Omental fat pad (tissue), 4 donors: ENCODE results near the gene ZIK1. TPM values are rescaled to one million over a fixed set of nuclear protein-coding genes. Genes with fewer than 3 reads are reported as not detected.
A peak's percentile ranks its signal among the peaks of the same experiment; 100 is the strongest.

Experiments used
- ATAC-seq: fragments of 150-250 bp; one replicate; pipeline ENCODE4 v1.9.1; 2016; ENCODE audit warnings: mild to moderate bottlenecking, moderate library complexity; ENCODE audit not compliant: low FRiP score
- DNase-seq: peaks from one replicate; pipeline ENCODE4 v3.0.0-alpha.2; 2019; ENCODE audit warnings: low spot score
- CTCF ChIP-seq, 3 donors: fragments of 450-650 bp; IDR thresholded peaks; one replicate each; pipeline ENCODE4 v1.5.1; 2016 to 2017; ENCODE audit warnings: antibody characterized with exemption in 3 of 3, mild to moderate bottlenecking in 3 of 3, moderate library complexity in 2 of 3
- total RNA-seq, 4 donors: library from RNA; depleted of rRNA; stranded (reverse); fragments of >200 nt; gene quantifications; one replicate each; pipeline ENCODE4 v1.1.0, GENCODE V29; 2016

ZIK1 gene
- total RNA-seq, 4 donors from 2014 or later = 1.3 to 3.5 (median 2.5) TPM

GRCh38 chr19:57559008-57559403 is 24.9 kb upstream of the ZIK1 start:
- no peak for TF ChIP-seq CTCF (IDR thresholded peaks at IDR 0.05)
- no peak for ATAC-seq
- no peak for DNase-seq

- peak; percentile 97 for ATAC-seq
- peak; percentile 84 for DNase-seq
- TF ChIP-seq CTCF (IDR thresholded peaks at IDR 0.05) = no peak
Observed at GRCh38 chr19:57559404-57560025, 24.4 kb upstream of the ZIK1 start, which contains the start of gene ZNF550. Gene ZNF550 (minus strand): TSS chr19:57559863. CDS start chr19:57559682, 181 bp downstream.

GRCh38 chr19:57560049-57560491 is 23.9 kb upstream of the ZIK1 start:
- TF ChIP-seq CTCF (IDR thresholded peaks at IDR 0.05) = no peak
- peak; percentile 11 for ATAC-seq
- no peak for DNase-seq

- no peak for DNase-seq
- no peak for TF ChIP-seq CTCF (IDR thresholded peaks at IDR 0.05)
- ATAC-seq = no peak
Observed at GRCh38 chr19:57563547-57563946, 20.4 kb upstream of the ZIK1 start.

GRCh38 chr19:57566396-57567265 is 17.3 kb upstream of the ZIK1 start:
- ATAC-seq (no peak), DNase-seq (no peak)
- TF ChIP-seq CTCF (IDR thresholded peaks at IDR 0.05) = no peak

- no peak for DNase-seq
- no peak for TF ChIP-seq CTCF (IDR thresholded peaks at IDR 0.05)
- no peak for ATAC-seq
Observed at GRCh38 chr19:57570707-57571106, 13.2 kb upstream of the ZIK1 start.
